Endodermal cell (in vitro differentiated cells): Measurements from ENCODE around the gene PARN. TPM values are rescaled to one million over a fixed set of nuclear protein-coding genes. Genes with fewer than 3 reads are reported as not detected.

ENCODE experiments used
- DNase-seq: peaks from one replicate; pipeline ENCODE4 v3.0.0-alpha.2; 2017
- H3K27ac ChIP-seq: 2 replicates; pipeline ENCODE4 v1.5.1; 2013; ENCODE audit warnings: mild to moderate bottlenecking, low read depth, low read length, moderate library complexity
- H3K27me3 ChIP-seq: 2 replicates; pipeline ENCODE4 v1.6.1; 2013; ENCODE audit warnings: mild to moderate bottlenecking, low read length, moderate library complexity; ENCODE audit not compliant: insufficient read depth, control insufficient read depth, poor library complexity, severe bottlenecking
- H3K36me3 ChIP-seq: 2 replicates; pipeline ENCODE4 v1.7.0; 2013; ENCODE audit warnings: mild to moderate bottlenecking, low read length, moderate library complexity; ENCODE audit not compliant: control insufficient read depth, insufficient read depth
- H3K4me1 ChIP-seq: one replicate; pipeline ENCODE4 v1.7.0; 2013; ENCODE audit warnings: low read length; ENCODE audit not compliant: control insufficient read depth, insufficient read depth
- H3K4me3 ChIP-seq: 2 replicates; pipeline ENCODE4 v1.5.1; 2013; ENCODE audit warnings: mild to moderate bottlenecking, low read length, moderate library complexity
- H3K9ac ChIP-seq: 2 replicates; pipeline ENCODE4 v1.6.1; 2013; ENCODE audit warnings: mild to moderate bottlenecking, low read length, moderate library complexity; ENCODE audit not compliant: poor library complexity, severe bottlenecking; ENCODE audit errors: extremely low read depth
- H3K9me3 ChIP-seq: 2 replicates; pipeline ENCODE4 v1.6.1; 2013; ENCODE audit warnings: mild to moderate bottlenecking, low read length, moderate library complexity; ENCODE audit not compliant: control insufficient read depth
- H3K27ac Mint-ChIP-seq: 2 replicates; pipeline ENCODE4 v1.8.0; 2020; ENCODE audit warnings: mixed read lengths
- H3K27me3 Mint-ChIP-seq: 2 replicates; pipeline ENCODE4 v1.8.0; 2021; ENCODE audit warnings: mild to moderate bottlenecking, mixed read lengths; ENCODE audit not compliant: insufficient read depth
- H3K36me3 Mint-ChIP-seq: 2 replicates; pipeline ENCODE4 v1.8.0; 2020; ENCODE audit warnings: low read depth, mixed read lengths
- H3K4me1 Mint-ChIP-seq: 2 replicates; pipeline ENCODE4 v1.8.0; 2020; ENCODE audit warnings: mixed read lengths
- H3K4me3 Mint-ChIP-seq: 2 replicates; pipeline ENCODE4 v1.8.0; 2020; ENCODE audit warnings: mild to moderate bottlenecking, moderate library complexity, mixed read lengths
- H3K9me3 Mint-ChIP-seq: 2 replicates; pipeline ENCODE4 v1.8.0; 2020; ENCODE audit warnings: mild to moderate bottlenecking, mixed read lengths
- WGBS, 2 experiments: methylation state at CpG; one replicate each; pipeline versions ENCODE4 v1.1.5 to v1.1.7; 2013; ENCODE audit warnings: missing lambda C conversion rate in 2 of 2, mixed read lengths in 1 of 2; ENCODE audit not compliant: insufficient coverage in 1 of 2, insufficient read length in 1 of 2; 5-methylcytosine and 5-hydroxymethylcytosine counted together
- total RNA-seq, 2 donors: library from RNA; stranded (reverse); fragmentation: NEBNext Ultra II Directional in 1 of 2; extraction: Animal tissue kit (Norgen Biotek cat#: 25700) in 1 of 2; gene quantifications; 2 replicates in 1 of 2; 3 replicates in 1 of 2; pipeline ENCODE4 v1.2.1, GENCODE V29; 2021
- TF ChIP-seq, protein P1 (sequence below): fragments of 200-600 bp; sonication (generic); conservative IDR thresholded peaks from 2 replicates; pipeline ENCODE4 v1.5.0; 2021; ENCODE audit warnings: antibody characterized with exemption, mild to moderate bottlenecking

Gene PARN
- total RNA-seq, 2 donors from 2014 or later, result 43.7 to 45.7 TPM

DNA sequence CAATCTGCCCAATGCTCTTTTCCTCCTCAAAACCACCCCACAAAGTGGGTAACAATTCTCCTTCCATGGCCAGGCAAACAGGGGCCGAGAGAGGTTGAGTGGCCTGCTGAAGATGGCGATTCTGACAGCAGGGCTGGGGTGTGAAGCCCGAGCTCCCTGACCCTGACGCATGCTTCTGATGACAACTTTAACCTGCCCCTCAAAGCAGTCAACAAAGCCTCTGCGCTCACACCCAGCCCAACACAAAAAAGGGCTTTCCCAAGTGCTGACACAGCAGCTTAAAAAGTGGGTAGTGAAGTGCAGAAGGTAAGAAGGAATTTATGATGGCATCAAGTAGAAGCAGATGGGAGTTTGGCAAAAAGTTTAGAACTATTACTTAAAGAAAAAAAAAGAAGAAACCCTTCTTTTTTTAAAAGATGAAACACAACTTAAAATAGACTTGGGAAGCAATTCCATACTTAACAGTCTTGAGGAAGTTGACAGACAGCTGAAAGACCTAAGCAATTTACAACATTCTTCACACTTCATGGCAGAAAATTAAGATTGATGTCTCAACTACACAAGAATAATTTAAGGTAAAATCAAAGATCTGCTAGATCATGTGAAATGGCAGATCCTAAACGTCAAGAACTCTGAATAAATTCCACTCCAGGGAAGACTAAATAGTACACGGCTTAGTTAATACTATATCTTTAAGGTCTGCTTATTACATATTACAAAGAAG, 133.9 kb downstream of the PARN start:
- H3K4me1 ChIP-seq, result peaks cover 11% of the 10 kb centered on the region
- H3K27ac Mint-ChIP-seq, result peak overlapping the region; percentile 60
- H3K27ac ChIP-seq, result no peak overlapping the region
- H3K9me3 Mint-ChIP-seq, result no peaks in the 10 kb centered on the region
- no peaks in the 10 kb centered on the region for H3K27me3 Mint-ChIP-seq
- no peaks in the 10 kb centered on the region for H3K27me3 ChIP-seq
- H3K36me3 Mint-ChIP-seq, result peaks cover 4% of the 10 kb centered on the region
- H3K9ac ChIP-seq, result no peak overlapping the region
- peaks cover 55% of the 10 kb centered on the region for H3K4me1 Mint-ChIP-seq
- TF ChIP-seq, protein P1, sequence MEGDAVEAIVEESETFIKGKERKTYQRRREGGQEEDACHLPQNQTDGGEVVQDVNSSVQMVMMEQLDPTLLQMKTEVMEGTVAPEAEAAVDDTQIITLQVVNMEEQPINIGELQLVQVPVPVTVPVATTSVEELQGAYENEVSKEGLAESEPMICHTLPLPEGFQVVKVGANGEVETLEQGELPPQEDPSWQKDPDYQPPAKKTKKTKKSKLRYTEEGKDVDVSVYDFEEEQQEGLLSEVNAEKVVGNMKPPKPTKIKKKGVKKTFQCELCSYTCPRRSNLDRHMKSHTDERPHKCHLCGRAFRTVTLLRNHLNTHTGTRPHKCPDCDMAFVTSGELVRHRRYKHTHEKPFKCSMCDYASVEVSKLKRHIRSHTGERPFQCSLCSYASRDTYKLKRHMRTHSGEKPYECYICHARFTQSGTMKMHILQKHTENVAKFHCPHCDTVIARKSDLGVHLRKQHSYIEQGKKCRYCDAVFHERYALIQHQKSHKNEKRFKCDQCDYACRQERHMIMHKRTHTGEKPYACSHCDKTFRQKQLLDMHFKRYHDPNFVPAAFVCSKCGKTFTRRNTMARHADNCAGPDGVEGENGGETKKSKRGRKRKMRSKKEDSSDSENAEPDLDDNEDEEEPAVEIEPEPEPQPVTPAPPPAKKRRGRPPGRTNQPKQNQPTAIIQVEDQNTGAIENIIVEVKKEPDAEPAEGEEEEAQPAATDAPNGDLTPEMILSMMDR, result no peak
- H3K9me3 ChIP-seq, result no peaks in the 10 kb centered on the region
- H3K4me3 ChIP-seq, result no peak overlapping the region
- peak; percentile 60 for DNase-seq
- WGBS, 2 experiments, result 88% methylated on average over 7 of the region's 7 CpGs; no CpG with 5 or more reads in 1 of the 2 experiments
- H3K36me3 ChIP-seq, result no peaks in the 10 kb centered on the region
- no peak overlapping the region for H3K4me3 Mint-ChIP-seq

DNA sequence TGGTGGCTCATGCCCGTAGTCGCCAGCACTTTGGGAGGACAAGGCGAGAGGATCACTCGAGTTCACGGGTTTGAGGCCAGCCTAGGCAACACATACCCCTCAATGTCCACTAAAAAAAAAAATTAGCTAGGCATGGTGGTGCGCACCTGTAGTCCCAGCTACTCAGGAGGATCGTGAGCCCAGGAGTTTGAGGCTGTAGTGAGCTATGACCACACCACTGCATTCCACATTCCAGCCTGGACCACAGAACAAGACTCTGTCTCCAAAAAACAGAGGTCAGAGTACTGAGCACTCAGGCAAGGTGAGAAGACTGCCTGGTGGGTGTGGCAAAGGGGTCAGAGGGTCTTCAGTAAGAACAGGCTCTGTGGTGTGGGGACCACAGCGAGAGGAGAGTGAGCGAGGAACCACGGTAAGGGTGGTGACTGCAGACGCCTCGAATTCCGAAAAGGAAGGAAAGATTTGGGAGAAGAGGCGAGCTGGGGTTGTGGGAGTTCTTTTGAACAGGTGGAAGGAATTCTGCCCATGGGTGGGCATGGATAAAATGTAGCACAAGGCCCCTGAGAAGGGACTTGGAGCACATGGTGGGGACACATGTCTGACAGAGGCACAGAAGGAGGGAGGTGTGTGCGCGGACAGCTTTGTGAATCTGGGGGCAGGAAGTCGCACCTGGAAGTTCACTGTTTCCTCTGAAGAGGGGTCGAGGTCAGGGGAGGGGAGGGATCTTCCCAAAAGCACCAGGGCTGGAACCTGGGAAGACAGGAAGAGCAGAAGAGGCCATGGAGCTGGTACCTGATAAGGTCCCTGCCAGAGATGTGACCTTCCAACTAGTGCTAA, 134.6 kb downstream of the PARN start:
- no peaks in the 10 kb centered on the region for H3K9me3 ChIP-seq
- no peak overlapping the region for H3K4me3 Mint-ChIP-seq
- DNase-seq, result no peak
- no peaks in the 10 kb centered on the region for H3K36me3 ChIP-seq
- no peak overlapping the region for H3K9ac ChIP-seq
- H3K4me1 Mint-ChIP-seq, result peaks cover 56% of the 10 kb centered on the region
- H3K27me3 ChIP-seq, result no peaks in the 10 kb centered on the region
- no peaks in the 10 kb centered on the region for H3K9me3 Mint-ChIP-seq
- 95 to 96% methylated on average over 10 to 18 of the region's 18 CpGs for WGBS, 2 experiments
- H3K27ac Mint-ChIP-seq, result peak overlapping the region; percentile 60
- H3K4me3 ChIP-seq, result no peak overlapping the region
- H3K4me1 ChIP-seq, result peaks cover 11% of the 10 kb centered on the region
- H3K36me3 Mint-ChIP-seq, result peaks cover 4% of the 10 kb centered on the region
- TF ChIP-seq, protein P1, result no peak
- H3K27me3 Mint-ChIP-seq, result no peaks in the 10 kb centered on the region
- H3K27ac ChIP-seq, result no peak overlapping the region

DNA sequence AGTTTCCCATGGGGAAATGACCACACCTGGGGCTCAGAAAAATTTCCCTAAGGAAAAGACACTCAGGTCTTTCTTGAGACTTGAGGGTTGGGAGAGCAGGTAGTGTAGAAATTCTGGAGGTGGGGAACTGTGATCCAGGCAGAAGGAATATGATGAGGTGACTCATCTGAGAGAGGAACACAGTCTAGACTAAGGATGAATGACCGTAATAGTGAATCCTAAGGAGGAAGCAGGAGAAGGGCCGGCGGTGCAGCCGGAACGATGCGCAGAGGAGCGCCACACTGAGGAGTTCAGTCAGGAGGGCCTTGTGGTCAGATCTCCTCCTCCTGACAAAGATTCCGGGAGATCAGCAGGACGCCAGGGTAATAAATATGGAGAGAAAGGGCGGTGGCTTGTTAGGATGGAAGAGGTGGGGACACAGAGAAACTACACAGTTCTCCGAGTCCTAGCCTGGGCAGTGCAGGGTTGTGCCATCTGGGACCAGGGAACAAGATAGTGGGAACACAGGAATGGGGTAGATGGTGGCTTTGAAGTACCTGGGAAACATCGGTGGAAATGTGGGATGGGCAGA, 135.6 kb downstream of the PARN start:
- Histone ChIP-seq H3K4me1 (peaks cover 11% of the 10 kb centered on the region), H3K9ac (no peak overlapping the region), H3K9me3 (no peaks in the 10 kb centered on the region), H3K36me3 (no peaks in the 10 kb centered on the region), H3K27me3 (no peaks in the 10 kb centered on the region), H3K27ac (no peak overlapping the region), H3K4me3 (no peak overlapping the region)
- H3K4me3 Mint-ChIP-seq, result no peak overlapping the region
- no peak for DNase-seq
- 94 to 96% methylated on average over 9 to 12 of the region's 12 CpGs for WGBS, 2 experiments
- no peak overlapping the region for H3K27ac Mint-ChIP-seq
- no peaks in the 10 kb centered on the region for H3K27me3 Mint-ChIP-seq
- H3K36me3 Mint-ChIP-seq, result peaks cover 4% of the 10 kb centered on the region
- H3K4me1 Mint-ChIP-seq, result peaks cover 60% of the 10 kb centered on the region
- H3K9me3 Mint-ChIP-seq, result no peaks in the 10 kb centered on the region
- TF ChIP-seq, protein P1, result no peak
